A673 (cell line): Measurements from ENCODE around the gene PCBP3.

ENCODE experiments used
- CTCF ChIP-seq: fragments of 300-800, 200-600 bp; sonication (generic); conservative IDR thresholded peaks from 2 replicates; pipeline ENCODE4 v1.5.1; 2017; ENCODE audit warnings: low read depth, mild to moderate bottlenecking, antibody characterized with exemption, low read length, moderate library complexity, mixed read lengths
- EZH2 ChIP-seq: fragments of 200-600 bp; sonication (generic); IDR thresholded peaks from 2 replicates; pipeline ENCODE4 v1.6.1; 2017; ENCODE audit warnings: borderline replicate concordance, low read depth, mild to moderate bottlenecking, mixed read lengths, antibody characterized with exemption, low read length; ENCODE audit not compliant: poor library complexity, severe bottlenecking

GRCh38 chr21:45873866-45874265 is 230.3 kb downstream of the PCBP3 start:
- no peak for TF ChIP-seq CTCF
- no peak for TF ChIP-seq EZH2
